ENCODE results near the gene PDE6G.

DNA sequence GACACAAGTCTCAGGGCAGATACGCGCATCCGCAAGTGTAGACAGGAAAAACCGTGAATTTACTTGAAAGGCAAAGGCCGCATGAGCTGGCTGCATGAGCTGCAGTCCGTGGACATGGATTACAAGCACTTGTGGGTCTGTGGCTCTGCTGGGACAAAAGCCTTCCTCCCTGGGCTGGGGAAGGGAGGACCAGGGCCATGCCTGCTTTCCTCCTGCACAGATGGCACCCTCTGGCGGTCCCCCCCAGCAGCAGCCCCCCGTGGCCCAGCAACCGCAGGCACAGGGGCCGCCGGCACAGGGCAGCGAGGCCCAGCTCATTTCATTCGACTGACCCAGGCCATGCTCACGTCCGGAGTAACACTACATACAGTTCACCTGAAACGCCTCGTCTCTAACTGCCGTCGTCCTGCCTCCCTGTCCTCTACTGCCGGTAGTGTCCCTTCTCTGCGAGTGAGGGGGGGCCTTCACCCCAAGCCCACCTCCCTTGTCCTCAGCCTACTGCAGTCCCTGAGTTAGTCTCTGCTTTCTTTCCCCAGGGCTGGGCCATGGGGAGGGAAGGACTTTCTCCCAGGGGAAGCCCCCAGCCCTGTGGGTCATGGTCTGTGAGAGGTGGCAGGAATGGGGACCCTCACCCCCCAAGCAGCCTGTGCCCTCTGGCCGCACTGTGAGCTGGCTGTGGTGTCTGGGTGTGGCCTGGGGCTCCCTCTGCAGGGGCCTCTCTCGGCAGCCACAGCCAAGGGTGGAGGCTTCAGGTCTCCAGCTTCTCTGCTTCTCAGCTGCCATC is 45.1 kb upstream of the PDE6G start:
- no peak for TF ChIP-seq POLR2AphosphoS5 (IDR thresholded peaks at IDR 0.05)
- no peak for TF ChIP-seq POLR2A (IDR thresholded peaks at IDR 0.05)
- no peak for TF ChIP-seq EP300 (IDR thresholded peaks at IDR 0.05)
